ENCODE measurements around the gene SERPINB4. TPM values are rescaled to one million over a fixed set of nuclear protein-coding genes. Genes with fewer than 3 reads are reported as not detected.
"Not testable (repeated sequence)": the region's sequence is repeated elsewhere in the genome, so short reads cannot be mapped to it uniquely, and the experiment has no call there.

Gene SERPINB4
- not detected for total RNA-seq

DNA sequence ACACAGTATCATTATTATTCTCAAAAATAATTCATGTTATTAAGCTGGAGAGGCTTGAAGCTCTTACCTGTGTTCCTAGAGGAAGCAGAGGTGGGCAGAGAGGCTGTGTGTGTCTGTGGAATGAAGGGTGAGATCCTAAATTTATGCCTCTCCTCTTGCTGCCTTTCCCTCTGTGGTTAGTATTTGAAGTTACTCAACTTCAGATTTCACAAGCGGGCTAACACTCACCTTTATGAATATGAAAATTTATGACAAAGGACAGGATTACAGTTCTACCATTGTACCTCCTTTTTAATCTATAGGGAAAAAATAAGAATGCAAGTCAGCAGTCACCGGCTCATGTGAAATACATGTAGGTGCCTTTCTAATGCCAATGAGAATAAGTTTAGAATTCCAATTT lies at the start of gene SERPINB4:
Gene SERPINB4, minus strand, starts transcription at position 115 of the 400 bp plus-strand sequence. CDS start 679 bp downstream, outside the sequence.
- H3K36me3 ChIP-seq; H3K9me3 ChIP-seq; intact Hi-C loops (cut with DNase I; ENCODE audit: low total_unique reads); H3K4me1 ChIP-seq; H3K27me3 ChIP-seq; H3K27ac ChIP-seq; H3K4me3 ChIP-seq; DNase-seq: not testable (repeated sequence)

DNA sequence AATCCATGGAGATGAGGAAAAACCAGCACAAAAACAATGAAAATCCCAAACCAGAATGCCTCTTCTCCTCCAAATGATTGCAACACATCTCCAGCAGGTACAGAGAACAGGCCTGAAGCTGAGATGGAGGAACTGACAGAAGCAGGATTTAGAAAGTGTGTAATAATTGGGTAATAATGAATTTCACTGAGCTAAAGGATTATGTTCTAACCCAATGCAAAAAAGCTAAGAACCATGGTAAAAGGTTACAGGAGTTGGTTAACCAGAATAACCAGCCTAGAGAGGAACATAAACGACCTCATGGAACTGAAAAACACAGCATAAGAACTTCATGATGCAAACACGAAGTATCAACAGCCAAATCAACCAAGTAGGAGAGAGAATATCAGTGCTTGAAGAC lies 45.0 kb upstream of the SERPINB4 start:
- no peak for TF ChIP-seq POLR2A (IDR thresholded peaks at IDR 0.05)
- TF ChIP-seq, protein P1, sequence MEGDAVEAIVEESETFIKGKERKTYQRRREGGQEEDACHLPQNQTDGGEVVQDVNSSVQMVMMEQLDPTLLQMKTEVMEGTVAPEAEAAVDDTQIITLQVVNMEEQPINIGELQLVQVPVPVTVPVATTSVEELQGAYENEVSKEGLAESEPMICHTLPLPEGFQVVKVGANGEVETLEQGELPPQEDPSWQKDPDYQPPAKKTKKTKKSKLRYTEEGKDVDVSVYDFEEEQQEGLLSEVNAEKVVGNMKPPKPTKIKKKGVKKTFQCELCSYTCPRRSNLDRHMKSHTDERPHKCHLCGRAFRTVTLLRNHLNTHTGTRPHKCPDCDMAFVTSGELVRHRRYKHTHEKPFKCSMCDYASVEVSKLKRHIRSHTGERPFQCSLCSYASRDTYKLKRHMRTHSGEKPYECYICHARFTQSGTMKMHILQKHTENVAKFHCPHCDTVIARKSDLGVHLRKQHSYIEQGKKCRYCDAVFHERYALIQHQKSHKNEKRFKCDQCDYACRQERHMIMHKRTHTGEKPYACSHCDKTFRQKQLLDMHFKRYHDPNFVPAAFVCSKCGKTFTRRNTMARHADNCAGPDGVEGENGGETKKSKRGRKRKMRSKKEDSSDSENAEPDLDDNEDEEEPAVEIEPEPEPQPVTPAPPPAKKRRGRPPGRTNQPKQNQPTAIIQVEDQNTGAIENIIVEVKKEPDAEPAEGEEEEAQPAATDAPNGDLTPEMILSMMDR (IDR thresholded peaks at IDR 0.05), result no peak
- DNase-seq, result no peak
- Histone ChIP-seq H3K27ac (no peak overlapping the region), H3K36me3 (no peaks in the 10 kb centered on the region), H3K4me3 (no peak overlapping the region), H3K4me1 (no peaks in the 10 kb centered on the region), H3K27me3 (no peaks in the 10 kb centered on the region), H3K9me3 (no peaks in the 10 kb centered on the region)
- intact Hi-C loops (cut with DNase I; ENCODE audit: low total_unique reads), result no loop called here

DNA sequence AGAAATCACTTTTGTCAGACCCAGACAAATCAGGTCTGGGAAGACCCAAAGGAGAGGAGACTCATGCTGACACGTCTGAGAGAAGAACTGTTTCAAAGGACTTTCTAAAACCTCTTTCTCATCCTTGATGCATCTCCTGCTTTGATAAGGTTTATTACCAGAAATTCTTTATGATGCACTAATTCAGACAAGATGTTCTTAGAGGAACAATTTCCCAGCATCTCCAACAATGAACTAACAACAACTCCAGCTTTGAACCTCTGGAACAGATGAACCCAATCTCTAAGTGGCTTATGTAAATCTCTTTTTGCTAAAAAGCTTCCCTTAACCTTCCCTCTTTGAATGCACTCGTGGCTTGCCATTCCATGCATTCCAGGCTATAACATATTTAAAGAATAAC lies 42.8 kb upstream of the SERPINB4 start:
- no peak for TF ChIP-seq POLR2A (IDR thresholded peaks at IDR 0.05)
- TF ChIP-seq, protein P1 (IDR thresholded peaks at IDR 0.05), result no peak
- H3K9me3 ChIP-seq, result no peaks in the 10 kb centered on the region
- no peak overlapping the region for H3K27ac ChIP-seq
- intact Hi-C loops (cut with DNase I; ENCODE audit: low total_unique reads), result no loop called here
- H3K4me3 ChIP-seq, result no peak overlapping the region
- no peaks in the 10 kb centered on the region for H3K36me3 ChIP-seq
- no peaks in the 10 kb centered on the region for H3K27me3 ChIP-seq
- H3K4me1 ChIP-seq, result no peaks in the 10 kb centered on the region
- DNase-seq, result no peak

DNA sequence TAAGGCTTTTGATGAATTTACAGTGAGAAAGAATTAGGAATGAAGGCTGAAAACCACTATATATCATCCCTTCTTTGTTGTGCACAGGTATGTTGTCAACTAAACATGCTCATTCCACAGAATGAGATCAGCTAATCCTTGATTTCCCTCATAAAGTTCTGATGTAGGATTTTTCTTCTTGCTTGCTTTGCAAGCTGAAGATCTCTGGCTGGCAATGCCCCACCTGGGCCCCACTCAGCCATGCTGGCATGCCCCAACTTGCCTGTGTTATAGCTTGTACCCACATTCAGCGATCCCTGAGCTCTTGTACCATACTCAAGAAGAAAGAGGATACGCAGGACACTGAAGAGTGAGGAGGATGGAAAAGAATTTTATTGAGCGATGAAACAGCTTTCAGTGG lies 40.7 kb upstream of the SERPINB4 start:
- no peaks in the 10 kb centered on the region for H3K4me1 ChIP-seq
- intact Hi-C loops (cut with DNase I; ENCODE audit: low total_unique reads), result no loop called here
- H3K27ac ChIP-seq, result no peak overlapping the region
- H3K9me3 ChIP-seq, result no peaks in the 10 kb centered on the region
- no peak for DNase-seq
- no peak for TF ChIP-seq POLR2A (IDR thresholded peaks at IDR 0.05)
- TF ChIP-seq, protein P1 (IDR thresholded peaks at IDR 0.05), result no peak
- no peaks in the 10 kb centered on the region for H3K36me3 ChIP-seq
- H3K27me3 ChIP-seq, result no peaks in the 10 kb centered on the region
- H3K4me3 ChIP-seq, result no peak overlapping the region

DNA sequence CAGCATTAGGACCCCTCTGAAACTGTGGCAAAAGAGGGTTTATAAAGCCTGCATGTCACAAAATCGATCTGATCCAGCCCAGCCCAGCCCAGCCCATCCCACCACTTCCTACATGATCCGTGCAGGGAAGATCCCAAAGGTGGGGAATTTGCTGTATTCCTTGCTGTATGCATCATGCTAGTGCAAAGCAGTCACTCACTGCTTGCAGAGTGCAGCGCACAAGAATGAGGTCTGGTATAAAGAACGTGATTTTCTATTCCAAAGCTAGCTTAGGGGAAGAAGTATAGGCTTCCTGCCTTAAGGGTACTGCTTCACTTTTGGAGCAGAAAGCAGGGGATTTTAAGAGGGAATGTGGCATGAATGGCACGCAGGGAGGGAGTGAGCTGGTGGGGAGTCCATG lies 39.8 kb upstream of the SERPINB4 start:
- Histone ChIP-seq H3K4me3 (no peak overlapping the region), H3K36me3 (no peaks in the 10 kb centered on the region), H3K4me1 (no peaks in the 10 kb centered on the region), H3K27me3 (no peaks in the 10 kb centered on the region), H3K9me3 (no peaks in the 10 kb centered on the region), H3K27ac (no peak overlapping the region)
- intact Hi-C loops (cut with DNase I; ENCODE audit: low total_unique reads), result no loop called here
- TF ChIP-seq POLR2A (IDR thresholded peaks at IDR 0.05), result no peak
- TF ChIP-seq, protein P1 (IDR thresholded peaks at IDR 0.05), result no peak
- DNase-seq, result no peak

DNA sequence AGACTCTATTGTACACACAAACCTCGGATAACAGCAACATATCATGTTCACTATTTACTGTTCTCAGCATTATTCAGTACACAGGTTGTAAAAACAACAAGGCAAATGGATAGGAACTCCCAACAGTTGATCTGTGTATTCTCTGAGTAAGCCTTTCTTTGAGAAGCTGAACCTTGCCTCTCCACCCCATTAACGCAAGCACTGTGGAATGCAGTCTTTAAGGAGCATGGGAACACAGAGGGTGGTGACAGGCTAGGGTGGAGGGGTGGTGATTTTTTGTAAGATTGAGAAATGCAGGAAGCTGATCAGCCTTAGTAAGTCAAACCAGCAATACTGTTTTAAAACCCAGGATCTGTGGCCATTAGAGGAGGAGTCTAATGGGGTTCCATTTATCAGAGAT lies 39.1 kb upstream of the SERPINB4 start:
- Histone ChIP-seq H3K4me1 (no peaks in the 10 kb centered on the region), H3K4me3 (no peak overlapping the region), H3K27ac (no peak overlapping the region), H3K36me3 (no peaks in the 10 kb centered on the region), H3K9me3 (no peaks in the 10 kb centered on the region), H3K27me3 (no peaks in the 10 kb centered on the region)
- intact Hi-C loops (cut with DNase I; ENCODE audit: low total_unique reads), result no loop called here
- no peak for TF ChIP-seq POLR2A (IDR thresholded peaks at IDR 0.05)
- TF ChIP-seq, protein P1 (IDR thresholded peaks at IDR 0.05), result no peak
- DNase-seq, result no peak
